ENCODE results near the gene NFILZ.
"Not testable (repeated sequence)": the region's sequence is repeated elsewhere in the genome, so short reads cannot be mapped to it uniquely, and the experiment has no call there.

The NFILZ gene

DNA sequence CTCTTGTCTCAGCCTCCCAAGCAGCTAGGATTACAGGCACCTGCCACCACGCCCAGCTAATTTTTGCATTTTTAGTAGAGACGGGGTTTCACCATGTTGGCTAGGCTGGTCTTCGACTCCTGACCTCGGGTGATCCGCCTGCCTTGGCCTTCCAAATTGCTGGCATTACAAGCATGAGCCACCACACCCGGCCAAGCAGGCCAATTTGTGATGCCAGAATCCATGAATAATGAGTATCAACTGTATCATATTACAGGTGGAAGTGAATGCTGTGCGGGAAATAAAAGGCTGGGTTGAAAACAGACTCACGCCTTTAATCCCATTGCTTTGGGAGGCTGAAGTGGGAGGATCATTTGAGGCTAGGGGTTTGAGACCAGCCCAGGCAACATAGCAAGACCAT lies 3.6 kb upstream of the NFILZ start:
- Mint-ChIP-seq H3K4me3 (no peak overlapping the region), H3K4me1 (no peaks in the 10 kb centered on the region), H3K36me3 (no peaks in the 10 kb centered on the region), H3K9me3 (no peaks in the 10 kb centered on the region), H3K27me3 (peaks cover 2% of the 10 kb centered on the region), H3K27ac (no peak overlapping the region)

DNA sequence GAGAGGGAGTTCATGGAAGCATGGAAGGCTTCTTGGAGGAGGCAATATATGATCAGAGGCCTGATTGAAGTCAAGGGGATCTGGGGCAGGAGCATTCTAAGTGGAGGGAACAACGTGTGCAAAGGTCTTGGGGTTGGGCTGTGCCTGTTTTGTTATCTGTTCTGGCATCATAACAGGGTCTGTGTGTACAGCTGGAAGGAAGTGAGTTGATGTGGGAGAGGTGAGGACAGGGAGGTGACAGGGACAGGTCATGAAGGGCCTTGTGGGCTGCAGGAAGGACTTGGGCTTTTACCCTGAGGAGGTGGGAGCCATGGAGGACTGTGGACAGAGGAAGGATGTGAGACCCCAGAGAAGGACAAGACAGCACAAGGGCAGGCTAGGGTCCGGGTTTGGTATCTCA lies 1.2 kb upstream of the NFILZ start:
- H3K27ac Mint-ChIP-seq: no peak overlapping the region
- no peaks in the 10 kb centered on the region for H3K9me3 Mint-ChIP-seq
- peaks cover 2% of the 10 kb centered on the region for H3K27me3 Mint-ChIP-seq
- peaks cover 5% of the 10 kb centered on the region for H3K4me1 Mint-ChIP-seq
- H3K36me3 Mint-ChIP-seq: no peaks in the 10 kb centered on the region
- no peak overlapping the region for H3K4me3 Mint-ChIP-seq

DNA sequence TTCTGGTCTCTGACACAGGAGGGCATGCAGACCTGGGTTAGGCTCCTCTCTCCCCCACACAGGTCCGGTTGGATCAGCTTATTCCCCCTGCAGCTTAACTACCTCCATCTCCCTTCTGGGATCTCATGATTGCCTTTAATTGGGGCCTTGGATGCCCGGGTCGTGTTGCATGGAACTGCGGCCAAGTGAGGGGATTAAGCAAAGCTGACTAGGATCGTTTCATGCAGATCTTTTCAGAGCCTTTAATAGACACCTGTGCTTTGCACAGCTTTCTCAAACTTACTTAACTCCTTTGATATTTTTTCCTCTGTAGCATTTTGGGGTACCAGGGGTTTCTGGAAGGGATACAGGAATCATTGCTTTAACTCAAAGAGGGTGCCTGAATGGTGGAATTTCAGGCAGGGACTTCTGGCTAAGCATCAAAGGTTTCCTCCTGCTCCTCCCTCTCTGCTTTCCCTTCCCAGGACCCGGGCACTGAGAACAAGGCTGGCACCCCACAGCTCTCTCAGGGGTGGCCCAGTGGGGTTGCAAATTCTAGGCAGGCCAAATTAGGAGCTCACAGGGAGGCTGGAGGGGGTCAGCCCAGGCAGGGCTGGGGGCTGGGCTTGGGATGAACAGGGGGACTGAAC lies 477 bp downstream of the NFILZ start:
- Mint-ChIP-seq H3K36me3 (no peaks in the 10 kb centered on the region), H3K4me1 (peaks cover 5% of the 10 kb centered on the region), H3K27ac (no peak overlapping the region), H3K9me3 (no peaks in the 10 kb centered on the region), H3K4me3 (no peak overlapping the region), H3K27me3 (no peaks in the 10 kb centered on the region)

DNA sequence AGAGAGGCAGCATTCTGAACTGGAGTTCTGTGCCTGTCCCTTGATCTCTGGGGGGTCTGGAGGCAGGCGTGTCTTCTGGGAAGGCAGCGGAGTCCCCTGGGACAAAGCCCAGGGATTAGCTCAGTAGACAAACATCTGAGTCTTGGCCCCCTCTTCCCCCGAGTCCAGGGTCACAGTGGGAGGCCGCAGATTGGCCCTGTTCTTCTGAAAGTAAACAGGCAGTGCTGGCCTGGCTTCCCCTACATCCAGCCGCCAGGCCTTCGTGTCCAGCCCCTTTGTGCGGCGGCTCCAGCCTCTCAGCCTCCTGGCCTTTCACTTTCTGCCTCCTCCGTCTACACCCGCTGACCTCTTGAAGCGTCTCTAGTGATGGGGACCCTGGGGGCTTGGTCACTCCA lies 989 bp downstream of the NFILZ start:
- no peaks in the 10 kb centered on the region for H3K27me3 Mint-ChIP-seq
- H3K9me3 Mint-ChIP-seq: no peaks in the 10 kb centered on the region
- H3K27ac Mint-ChIP-seq: no peak overlapping the region
- H3K4me3 Mint-ChIP-seq: no peak overlapping the region
- peaks cover 5% of the 10 kb centered on the region for H3K4me1 Mint-ChIP-seq
- H3K36me3 Mint-ChIP-seq: no peaks in the 10 kb centered on the region

DNA sequence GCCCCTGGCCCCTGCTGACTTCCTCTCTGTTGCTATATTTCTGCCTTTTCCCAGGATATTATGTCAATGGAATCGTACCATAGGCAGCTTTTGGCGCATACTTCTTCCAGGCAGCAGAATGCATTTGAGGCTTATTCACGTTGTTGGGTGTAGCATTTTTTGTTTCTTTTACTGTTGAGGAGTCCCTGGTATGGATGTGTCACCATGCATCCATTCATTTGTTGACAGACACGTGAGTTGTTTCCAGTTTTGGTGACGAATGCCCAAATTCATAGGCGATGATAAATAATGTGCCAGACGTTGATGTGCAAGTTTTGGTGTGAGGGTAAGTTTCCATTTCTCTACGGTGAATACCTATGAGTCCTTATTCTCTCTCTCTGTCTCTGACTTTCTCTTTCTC lies 5.0 kb downstream of the NFILZ start:
- H3K4me1 Mint-ChIP-seq: peaks cover 11% of the 10 kb centered on the region
- H3K27ac Mint-ChIP-seq: no peak overlapping the region
- H3K9me3 Mint-ChIP-seq: no peaks in the 10 kb centered on the region
- no peak overlapping the region for H3K4me3 Mint-ChIP-seq
- peaks cover 3% of the 10 kb centered on the region for H3K27me3 Mint-ChIP-seq
- no peaks in the 10 kb centered on the region for H3K36me3 Mint-ChIP-seq

DNA sequence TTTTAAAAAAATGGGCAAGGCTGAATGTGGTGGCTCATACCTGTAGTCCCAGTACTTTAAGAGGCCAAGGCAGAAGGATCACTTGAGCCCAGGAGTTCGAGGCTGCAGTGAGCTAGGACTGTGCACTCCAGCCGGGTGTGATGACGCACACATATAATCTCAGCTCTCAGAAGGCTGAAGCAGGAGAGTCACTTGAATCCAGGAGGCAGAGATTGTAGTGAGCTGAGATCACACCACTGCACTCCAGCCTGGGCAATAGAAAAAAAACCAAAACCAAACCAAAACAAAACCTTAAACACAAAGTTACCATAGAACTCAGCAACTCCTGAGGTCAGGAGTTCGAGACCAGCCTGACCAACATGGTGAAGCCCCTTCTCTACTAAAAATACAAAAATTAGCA lies 6.6 kb downstream of the NFILZ start:
- H3K27me3 Mint-ChIP-seq: not testable (repeated sequence)

DNA sequence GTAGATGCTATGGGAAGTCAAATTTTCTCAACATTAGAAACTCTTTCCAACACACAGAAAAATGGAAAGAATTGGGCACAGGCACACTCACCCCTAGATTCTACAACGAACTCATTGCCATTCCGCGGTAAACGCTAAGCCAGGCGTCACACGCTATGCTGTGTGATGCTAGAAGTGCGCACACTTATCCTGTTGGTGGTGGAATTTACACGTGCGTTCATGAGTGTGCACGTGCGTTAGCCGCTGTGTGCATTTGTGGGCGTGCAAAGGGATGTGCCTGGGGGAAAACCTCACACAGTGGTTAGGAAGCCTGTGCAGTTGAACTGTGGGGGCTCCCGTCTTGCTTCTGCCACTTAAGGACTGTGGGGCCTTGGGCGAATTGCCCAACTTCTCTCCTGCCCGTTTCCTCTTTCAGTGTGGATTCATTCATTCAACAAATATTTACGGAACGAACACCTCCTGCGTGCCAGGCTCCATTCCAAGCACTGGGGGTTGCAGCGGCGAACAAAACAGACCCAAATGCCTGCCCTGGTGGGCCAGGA lies 7.7 kb downstream of the NFILZ start:
- Mint-ChIP-seq H3K9me3 (no peaks in the 10 kb centered on the region), H3K27ac (no peak overlapping the region)

More for the DNA sequence above, 6.6 kb downstream of the NFILZ start:
- H3K4me3 Mint-ChIP-seq, H3K9me3 Mint-ChIP-seq, H3K36me3 Mint-ChIP-seq, H3K27ac Mint-ChIP-seq: not testable (repeated sequence)
- peaks cover 11% of the 10 kb centered on the region for H3K4me1 Mint-ChIP-seq

DNA sequence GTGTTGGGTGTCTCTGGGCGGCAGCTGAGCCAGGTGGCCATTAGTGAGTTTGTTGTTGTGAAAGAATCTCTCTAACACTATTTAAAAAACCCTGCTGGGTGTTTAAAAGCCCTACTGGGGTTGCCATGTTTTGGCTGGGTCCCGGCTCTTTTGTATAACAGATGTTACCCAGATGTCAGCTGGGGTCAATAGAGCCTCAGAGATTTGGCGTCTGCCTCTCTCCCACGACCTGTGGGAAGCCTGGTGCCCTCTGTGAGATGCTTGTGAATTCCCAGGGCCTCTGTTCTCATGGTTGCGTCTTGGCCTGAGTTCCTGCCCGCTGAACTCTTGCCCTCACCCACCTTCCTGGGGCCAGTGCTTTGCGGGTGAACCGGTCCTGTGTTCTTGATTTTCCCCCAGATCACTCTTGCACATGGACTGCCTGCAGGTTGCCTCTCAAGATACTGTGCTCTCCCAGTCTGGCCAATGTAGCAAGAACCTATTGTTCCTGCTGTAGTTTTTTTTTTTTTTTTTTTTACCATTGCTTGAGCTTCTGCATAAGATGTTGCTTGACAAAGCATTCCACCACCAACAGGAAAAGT lies 9.5 kb downstream of the NFILZ start:
- Mint-ChIP-seq H3K4me3 (no peak overlapping the region), H3K27ac (no peak overlapping the region), H3K4me1 (peaks cover 6% of the 10 kb centered on the region), H3K9me3 (no peaks in the 10 kb centered on the region), H3K27me3 (peaks cover 3% of the 10 kb centered on the region), H3K36me3 (no peaks in the 10 kb centered on the region)

More for the DNA sequence above, 7.7 kb downstream of the NFILZ start:
- Mint-ChIP-seq H3K4me1 (peaks cover 11% of the 10 kb centered on the region), H3K36me3 (no peaks in the 10 kb centered on the region), H3K27me3 (peaks cover 3% of the 10 kb centered on the region), H3K4me3 (no peak overlapping the region)

DNA sequence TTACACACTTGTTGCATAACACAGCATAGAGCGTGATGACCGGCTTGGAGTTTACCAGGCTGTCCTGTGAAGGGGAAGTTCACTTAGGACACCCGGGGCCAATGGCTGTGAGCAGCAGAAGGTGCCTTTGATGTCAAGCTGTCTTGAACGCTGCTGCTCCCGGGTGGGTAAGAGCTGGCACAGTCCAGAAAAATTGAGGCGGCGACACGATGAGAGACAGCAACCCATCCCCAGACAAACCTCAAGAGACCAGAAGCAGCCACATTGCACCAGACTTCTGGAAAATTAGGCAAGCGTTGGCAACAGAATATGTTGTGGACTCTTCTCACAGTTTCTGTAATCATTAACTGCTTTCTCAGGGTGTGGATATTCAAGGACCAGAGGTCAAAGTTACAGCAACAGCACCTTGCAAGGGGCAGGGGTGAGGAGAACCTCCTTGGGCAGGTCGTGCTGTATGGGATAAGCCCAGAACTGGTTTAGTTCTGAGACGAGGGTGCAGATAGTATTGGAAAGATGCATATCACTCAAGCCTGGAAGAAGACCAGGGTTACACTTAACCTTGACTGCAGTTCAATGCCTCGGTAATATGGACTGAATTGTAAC lies 10.1 kb downstream of the NFILZ start:
- peaks cover 3% of the 10 kb centered on the region for H3K27me3 Mint-ChIP-seq
- H3K4me1 Mint-ChIP-seq: peaks cover 6% of the 10 kb centered on the region
- no peak overlapping the region for H3K27ac Mint-ChIP-seq
- H3K9me3 Mint-ChIP-seq: no peaks in the 10 kb centered on the region
- H3K4me3 Mint-ChIP-seq: no peak overlapping the region
- no peaks in the 10 kb centered on the region for H3K36me3 Mint-ChIP-seq

DNA sequence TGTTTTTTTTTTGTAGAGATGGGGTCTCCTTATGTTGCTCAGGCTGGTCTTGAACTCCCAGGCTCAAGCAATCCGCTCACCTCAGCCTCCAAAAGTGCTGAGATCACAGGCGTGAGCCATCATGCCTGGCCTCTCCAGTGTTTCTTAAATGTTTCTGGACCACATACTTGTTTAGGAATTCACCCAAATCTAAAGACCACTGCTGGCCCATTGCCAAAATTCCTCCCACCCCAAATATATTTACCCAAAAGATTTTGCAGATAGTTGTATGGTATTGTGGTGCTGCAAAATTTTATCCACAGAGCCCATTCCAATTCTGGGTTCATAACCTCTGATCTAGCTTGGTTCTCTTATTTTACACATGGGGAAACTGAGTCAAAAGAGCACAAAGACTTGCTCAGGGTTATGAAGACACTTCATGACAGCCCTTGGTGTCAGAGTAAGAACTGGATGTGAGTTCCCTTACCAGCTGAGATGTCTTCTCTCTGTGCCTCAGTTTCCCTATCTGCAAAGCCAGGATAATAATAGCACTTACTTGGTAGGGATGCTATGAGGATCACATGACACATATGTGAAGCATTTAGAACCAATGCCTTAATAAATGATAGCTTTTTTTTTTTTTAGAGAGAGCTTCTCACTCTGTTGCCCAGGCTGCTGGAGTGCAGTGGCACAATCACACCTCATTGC lies 10.9 kb downstream of the NFILZ start:
- H3K4me3 Mint-ChIP-seq: no peak overlapping the region
- H3K27me3 Mint-ChIP-seq: peaks cover 3% of the 10 kb centered on the region
- H3K36me3 Mint-ChIP-seq: no peaks in the 10 kb centered on the region
- no peaks in the 10 kb centered on the region for H3K9me3 Mint-ChIP-seq
- H3K4me1 Mint-ChIP-seq: peaks cover 6% of the 10 kb centered on the region
- H3K27ac Mint-ChIP-seq: no peak overlapping the region

DNA sequence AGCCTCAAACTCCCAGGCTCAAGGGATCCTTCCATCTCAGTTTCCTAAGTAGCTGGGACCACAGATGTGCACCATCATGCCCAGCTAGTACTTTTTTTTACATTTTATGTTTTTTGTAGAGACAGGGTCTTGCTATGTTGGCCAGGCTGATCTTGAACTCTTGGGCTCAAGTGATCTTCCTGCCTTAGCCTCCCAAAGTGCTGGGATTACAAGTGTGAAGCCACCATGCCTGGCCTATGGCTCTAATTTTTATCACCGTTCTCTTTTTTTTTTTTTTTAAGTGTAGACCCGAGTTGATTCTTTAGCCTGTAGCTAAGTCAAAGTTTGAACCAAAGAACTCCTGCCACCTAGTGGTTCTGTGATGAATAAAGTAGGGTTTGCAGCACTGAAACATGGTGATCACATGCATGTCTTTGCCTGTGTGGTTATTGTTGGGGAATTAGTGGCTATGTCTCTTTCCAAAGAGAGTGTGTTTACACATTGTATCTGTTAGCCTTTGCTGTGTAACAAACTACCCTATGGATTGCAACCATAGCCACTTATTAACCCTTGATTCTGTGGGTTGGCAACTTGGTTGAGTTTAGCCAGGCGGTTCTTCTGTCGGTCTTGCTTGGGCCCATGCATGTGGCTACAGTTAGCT lies 11.6 kb downstream of the NFILZ start:
- no peak overlapping the region for H3K27ac Mint-ChIP-seq
- no peak overlapping the region for H3K4me3 Mint-ChIP-seq
- H3K36me3 Mint-ChIP-seq: no peaks in the 10 kb centered on the region
- peaks cover 5% of the 10 kb centered on the region for H3K27me3 Mint-ChIP-seq
- peaks cover 6% of the 10 kb centered on the region for H3K4me1 Mint-ChIP-seq
- no peaks in the 10 kb centered on the region for H3K9me3 Mint-ChIP-seq

DNA sequence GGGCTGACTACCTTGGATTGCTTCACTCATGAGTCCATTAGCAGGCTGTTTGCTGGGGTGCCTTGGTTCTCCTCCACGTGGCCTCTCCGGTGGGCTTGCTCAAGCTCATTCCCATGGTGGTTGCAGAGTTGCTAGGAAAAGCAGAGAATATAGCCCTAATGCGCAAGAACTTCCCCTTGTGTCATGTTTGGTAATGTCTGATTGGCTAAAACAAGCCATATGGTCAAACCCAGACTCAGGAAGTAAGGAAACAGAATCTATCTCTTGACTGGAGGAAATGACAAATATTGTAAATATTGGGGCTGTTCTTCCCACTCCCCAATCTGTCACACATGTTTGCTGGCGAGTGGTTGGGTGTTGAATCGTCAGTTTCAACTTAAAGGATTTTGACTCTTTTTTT lies 12.1 kb downstream of the NFILZ start:
- H3K36me3 Mint-ChIP-seq: no peaks in the 10 kb centered on the region
- H3K4me3 Mint-ChIP-seq: no peak overlapping the region
- H3K9me3 Mint-ChIP-seq: no peaks in the 10 kb centered on the region
- H3K27me3 Mint-ChIP-seq: peaks cover 6% of the 10 kb centered on the region
- H3K27ac Mint-ChIP-seq: no peak overlapping the region
- peaks cover 6% of the 10 kb centered on the region for H3K4me1 Mint-ChIP-seq

DNA sequence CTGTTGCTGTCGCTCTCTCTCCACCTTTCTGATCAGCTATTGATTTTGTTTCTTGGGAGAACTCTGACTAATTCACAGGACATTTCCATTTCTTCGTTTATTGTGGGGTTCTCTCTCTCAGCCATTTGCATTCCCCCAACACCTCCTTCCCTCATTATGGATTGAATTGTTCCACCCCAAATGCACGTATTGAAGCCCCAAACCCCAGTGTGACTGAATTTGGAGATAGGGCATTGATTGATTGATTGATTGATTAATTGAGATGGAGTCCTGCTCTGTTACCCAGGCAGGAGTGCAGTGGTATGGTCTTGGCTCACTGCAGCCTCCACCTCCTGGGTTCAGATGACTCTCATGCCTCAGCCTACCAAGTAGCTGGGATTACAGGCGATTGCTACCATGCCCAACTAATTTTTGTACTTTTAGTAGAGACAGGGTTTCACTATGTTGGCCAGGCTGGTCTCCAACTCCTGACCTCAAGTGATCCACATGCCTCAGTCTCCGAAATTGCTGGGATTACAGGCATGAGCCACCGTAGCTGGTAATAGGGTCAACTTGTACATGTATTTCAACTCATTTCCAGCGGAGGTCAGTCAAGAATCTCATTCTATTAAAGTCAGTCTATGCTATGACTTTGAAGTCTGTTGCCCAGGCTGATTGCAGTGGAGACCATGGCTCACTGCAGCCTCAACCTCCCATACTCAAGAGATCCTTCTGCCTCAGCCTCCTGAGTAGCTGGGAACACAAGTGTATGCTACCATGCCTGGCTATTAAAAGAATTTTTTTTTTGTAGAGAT lies 13.6 kb downstream of the NFILZ start:
- Mint-ChIP-seq H3K4me1 (no peaks in the 10 kb centered on the region), H3K36me3 (no peaks in the 10 kb centered on the region), H3K27me3 (peaks cover 3% of the 10 kb centered on the region), H3K27ac (no peak overlapping the region), H3K4me3 (no peak overlapping the region), H3K9me3 (no peaks in the 10 kb centered on the region)

DNA sequence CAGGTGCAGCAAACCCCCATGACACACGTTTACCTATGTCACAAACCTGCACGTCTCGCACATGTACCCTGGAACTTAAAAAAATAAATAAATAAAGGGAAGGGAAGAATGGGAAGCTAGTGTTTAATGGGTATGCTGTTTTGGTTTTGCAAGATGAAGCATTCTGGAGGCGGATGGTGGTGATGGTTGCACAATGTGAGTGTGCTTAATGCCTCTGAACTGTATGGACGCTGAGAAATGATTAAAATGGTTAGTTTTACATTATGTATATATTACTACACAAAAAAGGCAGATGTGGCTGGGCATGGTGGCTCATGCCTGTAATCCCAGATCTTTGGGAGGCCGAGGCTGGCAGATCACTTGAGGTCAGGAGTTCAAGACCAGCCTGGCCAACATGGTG lies 17.8 kb downstream of the NFILZ start:
- Mint-ChIP-seq H3K27ac (no peak overlapping the region), H3K27me3 (peaks cover 3% of the 10 kb centered on the region), H3K36me3 (no peaks in the 10 kb centered on the region), H3K4me3 (no peak overlapping the region), H3K4me1 (no peaks in the 10 kb centered on the region), H3K9me3 (no peaks in the 10 kb centered on the region)
